Loucy (cell line): ENCODE results near the gene SLC38A9.

Experiments used
- H2AFZ ChIP-seq: fragments of 200-600 bp; sonication (generic); 2 replicates; pipeline ENCODE4 v1.6.0; 2016; ENCODE audit warnings: antibody characterized with exemption, mild to moderate bottlenecking, low read length, moderate library complexity
- H3F3A ChIP-seq: fragments of 200-600 bp; 2 replicates; pipeline ENCODE4 v1.6.0; 2016; ENCODE audit warnings: antibody characterized with exemption, low read depth, mild to moderate bottlenecking
- H3K27me3 ChIP-seq: fragments of 200-600 bp; sonication (generic); 2 replicates; pipeline ENCODE4 v1.6.1; 2014; ENCODE audit warnings: low read length, mild to moderate bottlenecking; ENCODE audit not compliant: insufficient read depth, poor library complexity, severe bottlenecking
- H3K36me3 ChIP-seq: fragments of 200-600 bp; sonication (generic); 2 replicates; pipeline ENCODE4 v1.6.1; 2016; ENCODE audit warnings: low read length; ENCODE audit not compliant: insufficient read depth
- H3K4me1 ChIP-seq: fragments of 200-600 bp; sonication (generic); 2 replicates; pipeline ENCODE4 v1.5.1; 2014; ENCODE audit warnings: low read length, mild to moderate bottlenecking; ENCODE audit not compliant: insufficient read depth, poor library complexity, severe bottlenecking
- H3K4me2 ChIP-seq: fragments of 200-600 bp; sonication (generic); 2 replicates; pipeline ENCODE4 v1.6.0; 2014; ENCODE audit warnings: antibody characterized with exemption, low read length, low read depth, mild to moderate bottlenecking; ENCODE audit not compliant: poor library complexity, severe bottlenecking
- H3K4me3 ChIP-seq: fragments of 200-600 bp; sonication (generic); 2 replicates; pipeline ENCODE4 v1.5.1; 2014; ENCODE audit warnings: low read length, mild to moderate bottlenecking, mixed read lengths; ENCODE audit not compliant: poor library complexity, severe bottlenecking
- H3K79me2 ChIP-seq: fragments of 200-600 bp; sonication (generic); 2 replicates; pipeline ENCODE4 v1.6.1; 2014; ENCODE audit warnings: low read length; ENCODE audit not compliant: insufficient read depth
- H3K9ac ChIP-seq: fragments of 200-600 bp; sonication (generic); 2 replicates; pipeline ENCODE4 v1.6.0; 2014; ENCODE audit warnings: mild to moderate bottlenecking, low read depth, low read length, moderate library complexity; ENCODE audit not compliant: poor library complexity, severe bottlenecking
- H3K9me2 ChIP-seq: fragments of 200-600 bp; sonication (generic); replicated peaks from 2 replicates; pipeline ENCODE4 v1.6.1; 2016; ENCODE audit warnings: low read depth, low read length, mixed read lengths
- H3K9me3 ChIP-seq: fragments of 200-600 bp; sonication (generic); 2 replicates; pipeline ENCODE4 v1.6.1; 2014; ENCODE audit warnings: mild to moderate bottlenecking, antibody characterized with exemption, low read length, low read depth; ENCODE audit not compliant: insufficient read depth
- H4K20me1 ChIP-seq: fragments of 200-600 bp; sonication (generic); 2 replicates; pipeline ENCODE4 v1.6.0; 2014; ENCODE audit warnings: antibody characterized with exemption, low read length, mild to moderate bottlenecking; ENCODE audit not compliant: insufficient read depth, poor library complexity, severe bottlenecking
- EZH2phosphoT487 ChIP-seq: fragments of 200-600 bp; IDR thresholded peaks from 2 replicates; pipeline ENCODE4 v1.6.1; 2018; ENCODE audit warnings: antibody characterized with exemption, mild to moderate bottlenecking, moderate library complexity, borderline replicate concordance
- TF ChIP-seq, protein P1 (sequence below): fragments of 200-600 bp; sonication (generic); conservative IDR thresholded peaks from 2 replicates; pipeline ENCODE4 v1.5.1; 2014; ENCODE audit warnings: mild to moderate bottlenecking, antibody characterized with exemption, low read length

SLC38A9 gene

DNA sequence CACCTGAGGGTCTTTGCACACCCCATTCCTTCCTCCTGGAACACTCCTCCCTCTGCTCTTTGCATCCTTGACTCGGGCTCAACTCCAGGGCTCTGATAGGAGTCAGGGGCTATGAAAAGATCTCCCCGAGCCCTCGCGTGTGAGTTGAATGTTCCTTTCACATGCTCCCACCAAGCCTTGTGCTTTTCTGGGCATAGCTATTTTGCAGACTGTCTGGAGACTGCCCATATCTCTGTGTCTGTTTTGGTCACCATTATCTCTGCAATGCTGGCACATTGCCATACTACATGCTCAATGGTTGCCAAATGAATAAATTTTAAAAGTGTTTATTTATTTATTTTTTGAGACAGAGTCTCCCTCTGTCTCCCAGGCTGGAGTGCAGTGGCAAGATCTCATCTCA lies 120.4 kb downstream of the SLC38A9 start:
- H3K4me3 ChIP-seq: no peak overlapping the region
- H3K9me2 ChIP-seq: no peaks in the 10 kb centered on the region
- H3K27me3 ChIP-seq: no peaks in the 10 kb centered on the region
- no peaks in the 10 kb centered on the region for H3K79me2 ChIP-seq
- no peaks in the 10 kb centered on the region for H3K36me3 ChIP-seq
- H3K4me2 ChIP-seq: no peak overlapping the region
- H4K20me1 ChIP-seq: no peaks in the 10 kb centered on the region
- no peaks in the 10 kb centered on the region for H3K9me3 ChIP-seq
- peak overlapping the region; percentile 74; the same call in 1 of the 2 replicates for H2AFZ ChIP-seq
- TF ChIP-seq, protein P1, sequence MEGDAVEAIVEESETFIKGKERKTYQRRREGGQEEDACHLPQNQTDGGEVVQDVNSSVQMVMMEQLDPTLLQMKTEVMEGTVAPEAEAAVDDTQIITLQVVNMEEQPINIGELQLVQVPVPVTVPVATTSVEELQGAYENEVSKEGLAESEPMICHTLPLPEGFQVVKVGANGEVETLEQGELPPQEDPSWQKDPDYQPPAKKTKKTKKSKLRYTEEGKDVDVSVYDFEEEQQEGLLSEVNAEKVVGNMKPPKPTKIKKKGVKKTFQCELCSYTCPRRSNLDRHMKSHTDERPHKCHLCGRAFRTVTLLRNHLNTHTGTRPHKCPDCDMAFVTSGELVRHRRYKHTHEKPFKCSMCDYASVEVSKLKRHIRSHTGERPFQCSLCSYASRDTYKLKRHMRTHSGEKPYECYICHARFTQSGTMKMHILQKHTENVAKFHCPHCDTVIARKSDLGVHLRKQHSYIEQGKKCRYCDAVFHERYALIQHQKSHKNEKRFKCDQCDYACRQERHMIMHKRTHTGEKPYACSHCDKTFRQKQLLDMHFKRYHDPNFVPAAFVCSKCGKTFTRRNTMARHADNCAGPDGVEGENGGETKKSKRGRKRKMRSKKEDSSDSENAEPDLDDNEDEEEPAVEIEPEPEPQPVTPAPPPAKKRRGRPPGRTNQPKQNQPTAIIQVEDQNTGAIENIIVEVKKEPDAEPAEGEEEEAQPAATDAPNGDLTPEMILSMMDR: no peak
- TF ChIP-seq EZH2phosphoT487: no peak
- peaks cover 15% of the 10 kb centered on the region for H3K4me1 ChIP-seq
- no peaks in the 10 kb centered on the region for H3F3A ChIP-seq
- H3K9ac ChIP-seq: no peak overlapping the region

DNA sequence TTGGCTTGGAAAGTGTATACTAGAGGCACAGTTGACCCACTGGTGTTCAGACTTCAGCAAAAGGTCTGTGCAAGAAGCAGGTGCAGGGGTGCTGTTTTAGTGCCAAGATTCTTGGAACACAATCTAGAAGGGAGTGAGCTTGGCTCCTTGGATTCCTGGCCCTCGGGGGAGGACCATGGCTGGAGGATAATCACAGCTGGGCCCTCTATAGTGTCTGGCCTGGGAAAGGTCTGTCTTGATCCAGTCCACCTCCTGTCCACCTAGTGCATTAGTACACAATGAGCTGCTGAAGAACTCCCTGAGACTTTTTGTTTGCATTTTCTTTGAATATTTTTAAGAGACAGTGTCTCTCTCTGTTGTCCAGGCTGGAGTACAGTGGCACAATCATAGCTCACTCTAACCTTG lies 126.9 kb downstream of the SLC38A9 start:
- Histone ChIP-seq H3K9me2 (no peaks in the 10 kb centered on the region), H3K27me3 (no peaks in the 10 kb centered on the region), H3K4me1 (peaks cover 4% of the 10 kb centered on the region), H3K79me2 (no peaks in the 10 kb centered on the region), H3K4me2 (no peak overlapping the region), H3K36me3 (no peaks in the 10 kb centered on the region), H3K9me3 (no peaks in the 10 kb centered on the region), H4K20me1 (no peaks in the 10 kb centered on the region), H3K4me3 (no peak overlapping the region), H3F3A (no peaks in the 10 kb centered on the region), H3K9ac (no peak overlapping the region), H2AFZ (no peak overlapping the region)
- TF ChIP-seq, protein P1: no peak
- TF ChIP-seq EZH2phosphoT487: no peak

DNA sequence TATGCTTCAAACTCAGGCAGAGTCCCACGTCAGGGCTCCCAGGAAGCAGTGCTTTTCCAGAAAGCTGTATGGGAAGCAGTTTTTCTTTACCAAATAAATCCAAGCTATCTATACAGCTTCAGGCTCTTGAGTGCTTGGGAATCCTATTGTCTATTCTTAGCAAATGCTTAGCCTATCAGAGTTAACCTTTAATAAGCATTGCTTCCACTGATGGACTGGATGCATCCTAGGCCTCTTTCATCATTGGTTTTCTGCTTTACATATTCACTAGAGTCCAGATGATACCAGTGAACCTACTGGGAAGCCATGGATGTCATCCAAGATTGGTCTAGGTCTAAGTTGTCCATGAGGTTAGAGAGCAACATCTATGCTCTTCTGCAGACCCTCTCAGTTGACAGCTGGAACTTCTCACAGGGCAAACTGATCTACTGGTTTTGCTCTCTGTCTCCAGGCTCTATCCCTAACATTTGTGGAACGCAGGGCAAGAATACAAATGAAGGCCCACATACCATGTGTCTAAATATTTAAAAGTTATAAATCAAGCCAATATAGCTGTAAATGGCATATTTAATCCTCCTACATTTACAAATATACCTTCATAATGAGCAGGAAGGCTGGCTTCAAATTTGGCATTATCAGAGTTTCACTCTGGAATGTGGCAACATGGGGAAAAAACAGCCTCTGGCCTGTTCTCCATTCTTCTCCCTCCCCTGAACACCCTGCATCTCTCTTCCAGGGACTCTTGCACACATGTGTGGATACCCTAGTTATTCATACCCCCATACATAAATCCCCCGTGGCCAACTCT lies 127.5 kb downstream of the SLC38A9 start:
- TF ChIP-seq, protein P1: no peak
- no peak for TF ChIP-seq EZH2phosphoT487
- H3K79me2 ChIP-seq: no peaks in the 10 kb centered on the region
- no peaks in the 10 kb centered on the region for H3K9me2 ChIP-seq
- H3K4me1 ChIP-seq: peaks cover 4% of the 10 kb centered on the region
- H3K9ac ChIP-seq: no peak overlapping the region
- H2AFZ ChIP-seq: no peak overlapping the region
- no peaks in the 10 kb centered on the region for H4K20me1 ChIP-seq
- H3K9me3 ChIP-seq: no peaks in the 10 kb centered on the region
- H3K4me3 ChIP-seq: no peak overlapping the region
- H3K36me3 ChIP-seq: no peaks in the 10 kb centered on the region
- no peak overlapping the region for H3K4me2 ChIP-seq
- no peaks in the 10 kb centered on the region for H3F3A ChIP-seq
- no peaks in the 10 kb centered on the region for H3K27me3 ChIP-seq
